AG04449 (cell line): ENCODE data around the gene CLCN4.

Experiments
- CTCF ChIA-PET: fragments of 350-600 bp; formaldehyde crosslinking; extraction: SDS; loops from one replicate; lab custom pipeline; 2021; ENCODE audit warnings: antibody characterized with exemption; lab: Yijun Ruan, JAX
- POLR2A ChIA-PET: fragments of 400-600, 350-600 bp; formaldehyde crosslinking; extraction: SDS; loops from one replicate; lab custom pipeline; 2020; ENCODE audit warnings: antibody characterized with exemption, inconsistent platforms; lab: Yijun Ruan, JAX
- DNase-seq: peaks from one replicate; pipeline ENCODE4 v3.0.0-alpha.2; 2010; ENCODE audit warnings: low read depth, low spot score
- H3K4me3 ChIP-seq: 2 replicates; pipeline ENCODE4 v1.5.1; 2011; ENCODE audit warnings: low read depth, mild to moderate bottlenecking, control low read depth, low read length
- TF ChIP-seq, protein P1 (sequence below): IDR thresholded peaks from one replicate; pipeline ENCODE4 v1.5.1; 2011; ENCODE audit warnings: mild to moderate bottlenecking, moderate library complexity, low read length, control low read depth, inconsistent platforms; ENCODE audit not compliant: insufficient read depth; ENCODE audit errors: missing control alignments

The CLCN4 gene

DNA sequence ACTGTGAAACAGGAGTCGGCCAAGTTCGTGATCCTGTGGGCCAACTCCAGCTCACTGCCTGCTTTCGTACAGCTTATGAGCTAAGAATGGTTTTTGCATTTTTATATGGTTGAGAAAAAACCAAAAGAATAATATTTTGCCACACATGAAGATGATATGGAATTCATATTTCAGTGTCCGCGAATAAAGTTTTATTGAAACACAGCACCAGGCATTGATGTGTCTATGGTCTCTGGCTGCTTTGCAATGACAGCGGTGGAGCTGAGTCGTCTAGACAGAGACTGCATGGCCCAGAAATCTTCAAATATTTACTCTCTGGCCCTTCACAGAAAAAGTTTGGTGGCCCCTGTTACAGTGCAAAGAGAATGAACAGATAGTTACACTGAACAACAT is 20.2 kb downstream of the CLCN4 start:
- ChIA-PET CTCF (interaction anchor here (1.5 to 2.1 kb wide), 3 partner anchors 10 to 182 kb away, joined by 3 to 9 read pairs (median 7); no protein-coding TSS in a partner anchor), POLR2A (no interaction called here)
- DNase-seq, result no peak
- H3K4me3 ChIP-seq, result no peak overlapping the region
- TF ChIP-seq, protein P1, sequence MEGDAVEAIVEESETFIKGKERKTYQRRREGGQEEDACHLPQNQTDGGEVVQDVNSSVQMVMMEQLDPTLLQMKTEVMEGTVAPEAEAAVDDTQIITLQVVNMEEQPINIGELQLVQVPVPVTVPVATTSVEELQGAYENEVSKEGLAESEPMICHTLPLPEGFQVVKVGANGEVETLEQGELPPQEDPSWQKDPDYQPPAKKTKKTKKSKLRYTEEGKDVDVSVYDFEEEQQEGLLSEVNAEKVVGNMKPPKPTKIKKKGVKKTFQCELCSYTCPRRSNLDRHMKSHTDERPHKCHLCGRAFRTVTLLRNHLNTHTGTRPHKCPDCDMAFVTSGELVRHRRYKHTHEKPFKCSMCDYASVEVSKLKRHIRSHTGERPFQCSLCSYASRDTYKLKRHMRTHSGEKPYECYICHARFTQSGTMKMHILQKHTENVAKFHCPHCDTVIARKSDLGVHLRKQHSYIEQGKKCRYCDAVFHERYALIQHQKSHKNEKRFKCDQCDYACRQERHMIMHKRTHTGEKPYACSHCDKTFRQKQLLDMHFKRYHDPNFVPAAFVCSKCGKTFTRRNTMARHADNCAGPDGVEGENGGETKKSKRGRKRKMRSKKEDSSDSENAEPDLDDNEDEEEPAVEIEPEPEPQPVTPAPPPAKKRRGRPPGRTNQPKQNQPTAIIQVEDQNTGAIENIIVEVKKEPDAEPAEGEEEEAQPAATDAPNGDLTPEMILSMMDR, result no peak

DNA sequence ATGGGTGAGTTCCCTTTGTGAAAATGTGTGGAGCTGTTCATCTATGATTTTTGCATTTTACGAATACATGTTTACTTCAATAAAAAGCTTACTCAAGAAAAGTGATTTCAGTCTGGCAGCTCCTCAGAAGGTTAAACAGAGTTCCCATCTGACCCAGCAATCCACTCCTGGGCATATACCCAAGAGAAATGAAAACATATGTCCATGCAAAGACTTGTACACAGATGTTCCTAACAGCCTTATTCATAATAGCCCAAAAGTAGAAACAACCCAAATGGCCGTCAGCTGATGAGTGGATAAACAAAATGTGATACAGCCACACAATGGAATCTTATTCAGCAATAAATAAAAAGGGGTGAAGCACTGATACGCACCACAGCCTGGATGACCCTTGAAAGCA is 20.8 kb downstream of the CLCN4 start:
- ChIA-PET CTCF (interaction anchor here (1.5 to 2.1 kb wide), 2 partner anchors 10 to 12 kb away, joined by 3 to 9 read pairs; no protein-coding TSS in a partner anchor), POLR2A (no interaction called here)
- TF ChIP-seq, protein P1, result no peak
- no peak overlapping the region for H3K4me3 ChIP-seq
- no peak for DNase-seq

DNA sequence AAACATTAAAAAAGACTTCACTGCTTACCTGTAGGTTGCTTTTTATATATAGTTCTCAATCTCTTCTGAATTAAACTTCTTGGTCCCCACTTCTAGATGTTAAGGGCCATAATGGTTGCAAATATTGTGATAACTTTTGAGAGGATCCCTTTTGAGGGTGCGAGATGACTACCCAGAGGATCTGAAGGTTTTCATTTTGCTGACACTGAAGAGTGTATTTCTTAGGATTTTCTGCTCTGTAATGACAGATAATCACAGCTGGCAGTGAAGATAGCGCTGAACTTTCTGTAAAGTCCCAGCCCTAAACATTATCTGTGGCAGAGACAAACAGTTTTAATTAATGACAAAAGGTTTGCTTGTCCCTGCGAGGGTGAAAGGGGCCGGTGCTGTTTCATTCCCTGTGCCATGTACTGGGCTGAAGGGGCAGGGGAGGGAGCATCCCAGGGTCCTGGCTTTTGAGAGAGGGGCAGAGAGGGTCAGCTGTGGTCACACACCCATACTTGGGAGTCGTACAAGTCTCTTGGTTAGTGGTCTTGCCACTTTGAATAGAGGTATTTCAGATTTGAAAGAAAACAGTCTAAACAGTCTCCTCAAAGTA is 22.2 kb downstream of the CLCN4 start:
- POLR2A ChIA-PET, result no interaction called here

DNA sequence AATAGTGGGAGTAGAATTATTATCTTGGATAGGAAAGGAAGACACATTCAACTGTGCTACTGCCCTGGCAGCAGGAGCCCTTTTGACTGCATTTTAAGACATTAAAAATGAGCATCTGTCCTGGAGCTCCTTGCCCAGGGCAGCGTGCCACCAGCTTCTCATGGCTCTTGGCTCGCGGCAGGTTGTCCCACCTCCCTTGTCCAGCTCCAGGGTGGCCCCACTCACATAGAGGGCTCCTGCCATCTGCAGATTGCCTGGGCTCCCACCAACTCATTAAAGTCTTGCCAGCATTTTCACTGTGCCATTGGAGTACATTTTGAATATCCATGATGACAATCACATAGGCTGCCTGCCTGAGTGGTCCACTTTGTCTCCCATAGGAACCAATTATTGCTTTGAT is 27.0 kb downstream of the CLCN4 start:
- POLR2A ChIA-PET, result no interaction called here
- TF ChIP-seq, protein P1, result no peak
- CTCF ChIA-PET, result no interaction called here
- H3K4me3 ChIP-seq, result no peak overlapping the region
- no peak for DNase-seq

More for the DNA sequence above, 22.2 kb downstream of the CLCN4 start:
- no peak for DNase-seq
- CTCF ChIA-PET, result interaction anchor here (1.4 to 2.1 kb wide), 3 partner anchors 10 to 11 kb away, joined by 3 to 9 read pairs (median 4); no protein-coding TSS in a partner anchor
- no peak overlapping the region for H3K4me3 ChIP-seq
- TF ChIP-seq, protein P1, result no peak

DNA sequence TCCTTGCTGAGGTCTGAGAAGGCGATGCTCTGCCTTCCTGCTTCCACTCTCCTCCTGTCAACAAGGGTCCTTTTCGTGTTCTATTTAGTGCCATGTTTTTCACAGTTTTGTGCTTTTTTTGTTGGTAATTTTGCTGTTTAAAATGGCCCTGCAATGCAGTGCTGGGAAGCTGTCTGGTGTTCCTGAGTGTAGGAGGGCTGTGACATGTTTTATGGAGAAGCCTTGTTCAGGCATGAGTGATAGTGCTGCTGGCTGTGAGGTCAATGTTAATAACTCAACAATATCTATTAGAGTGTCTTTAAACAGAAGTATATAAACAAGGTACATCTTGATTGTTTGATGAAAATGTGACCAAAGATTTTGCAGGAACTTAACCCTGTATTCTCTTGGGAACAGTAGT is 27.6 kb downstream of the CLCN4 start:
- DNase-seq, result no peak
- ChIA-PET POLR2A (no interaction called here), CTCF (no interaction called here)
- H3K4me3 ChIP-seq, result no peak overlapping the region
- TF ChIP-seq, protein P1, result no peak

DNA sequence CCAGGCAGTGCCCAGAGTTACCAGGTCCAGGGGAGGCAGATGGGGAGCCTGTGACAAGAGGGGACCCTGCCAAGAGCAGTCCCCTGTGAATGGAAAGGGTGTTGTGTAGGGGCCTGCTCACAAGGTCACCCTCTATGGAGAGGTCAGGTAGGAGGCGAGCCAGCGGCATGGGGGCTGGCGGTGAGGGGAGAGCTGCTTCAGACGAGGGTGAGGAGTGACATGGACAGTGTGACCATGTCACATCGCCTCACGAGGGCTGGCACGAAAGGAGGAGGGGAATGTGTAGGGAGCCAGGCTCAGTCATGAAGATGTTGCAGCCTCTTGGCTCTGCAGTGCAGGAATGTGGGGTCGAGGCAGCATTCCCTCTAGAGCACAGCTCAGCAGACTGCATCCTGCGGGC is 29.6 kb downstream of the CLCN4 start:
- POLR2A ChIA-PET, result no interaction called here
- no peak for DNase-seq
- TF ChIP-seq, protein P1, result no peak
- no peak overlapping the region for H3K4me3 ChIP-seq
- CTCF ChIA-PET, result interaction anchor here (1.3 to 3.1 kb wide), 3 partner anchors 450 to 953 kb away, joined by 3 to 14 read pairs (median 3); no protein-coding TSS in a partner anchor
